Neuronal stem cell (in vitro differentiated cells): ENCODE measurements around the gene GOSR2.

Source experiments
- DNase-seq: peaks from one replicate; pipeline ENCODE4 v3.0.0-alpha.2; 2013; ENCODE audit warnings: low spot score
- H2AFZ ChIP-seq: one replicate; pipeline ENCODE4 v1.6.1; 2013; ENCODE audit warnings: mild to moderate bottlenecking, low read length, inconsistent platforms
- H2AK5ac ChIP-seq: 2 replicates; pipeline ENCODE4 v1.6.1; 2013; ENCODE audit warnings: low read depth, mild to moderate bottlenecking, inconsistent platforms, low read length, moderate library complexity, mixed read lengths
- H2BK120ac ChIP-seq: 2 replicates; pipeline ENCODE4 v1.6.1; 2013; ENCODE audit warnings: low read depth, mild to moderate bottlenecking, inconsistent platforms, low read length, moderate library complexity, mixed read lengths
- H2BK12ac ChIP-seq: one replicate; pipeline ENCODE4 v1.6.1; 2013; ENCODE audit warnings: low read length, inconsistent platforms
- H2BK15ac ChIP-seq: 2 replicates; pipeline ENCODE4 v1.6.1; 2013; ENCODE audit warnings: mild to moderate bottlenecking, low read length, inconsistent platforms, mixed read lengths
- H2BK5ac ChIP-seq: one replicate; pipeline ENCODE4 v1.6.1; 2013; ENCODE audit warnings: inconsistent platforms, mild to moderate bottlenecking, low read length, moderate library complexity
- H3K14ac ChIP-seq: one replicate; pipeline ENCODE4 v1.6.1; 2013; ENCODE audit warnings: low read length, inconsistent platforms
- H3K18ac ChIP-seq: 2 replicates; pipeline ENCODE4 v1.6.1; 2013; ENCODE audit warnings: low read length, inconsistent platforms
- H3K23ac ChIP-seq: 2 replicates; pipeline ENCODE4 v1.6.1; 2013; ENCODE audit warnings: low read depth, mild to moderate bottlenecking, mixed read lengths, low read length, inconsistent platforms; ENCODE audit not compliant: poor library complexity
- H3K27ac ChIP-seq: replicated peaks from 3 replicates; pipeline ENCODE4 v1.5.1; 2013; ENCODE audit warnings: low read length, inconsistent platforms
- H3K27me3 ChIP-seq, 3 experiments: 2 replicates each; pipeline ENCODE4 v1.6.1; 2013; ENCODE audit warnings: low read length in 3 of 3, mild to moderate bottlenecking in 2 of 3, inconsistent platforms in 1 of 3, low read depth in 1 of 3, mixed read lengths in 1 of 3, moderate library complexity in 1 of 3; ENCODE audit not compliant: control insufficient read depth in 3 of 3, insufficient read depth in 3 of 3
- H3K36me3 ChIP-seq, 2 donors: replicated peaks in 1 of 2; 2 replicates each; pipeline ENCODE4 v1.6.1; 2013; ENCODE audit warnings: low read length in 2 of 2; ENCODE audit not compliant: control insufficient read depth in 2 of 2, insufficient read depth in 2 of 2
- H3K4ac ChIP-seq: 2 replicates; pipeline ENCODE4 v1.6.1; 2013; ENCODE audit warnings: inconsistent platforms, mild to moderate bottlenecking, low read length, moderate library complexity
- H3K4me1 ChIP-seq, 2 donors: 1 replicate in 1 of 2; 2 replicates in 1 of 2; pipeline ENCODE4 v1.6.1; 2013; ENCODE audit warnings: low read length in 2 of 2, low read depth in 1 of 2; ENCODE audit not compliant: control insufficient read depth in 2 of 2, insufficient read depth in 1 of 2
- H3K4me2 ChIP-seq: one replicate; pipeline ENCODE4 v1.6.1; 2013; ENCODE audit warnings: mild to moderate bottlenecking, low read length, inconsistent platforms; ENCODE audit not compliant: insufficient read depth, poor library complexity, severe bottlenecking
- H3K4me3 ChIP-seq, 2 donors: 2 replicates each; pipeline ENCODE4 v1.5.1; 2013; ENCODE audit warnings: low read length in 2 of 2, mild to moderate bottlenecking in 2 of 2, inconsistent platforms in 1 of 2, moderate library complexity in 1 of 2
- H3K79me1 ChIP-seq: one replicate; pipeline ENCODE4 v1.6.1; 2013; ENCODE audit warnings: low read depth, mild to moderate bottlenecking, inconsistent platforms, low read length, moderate library complexity
- H3K9ac ChIP-seq: one replicate; pipeline ENCODE4 v1.6.1; 2013; ENCODE audit warnings: mild to moderate bottlenecking, low read depth, low read length, inconsistent platforms; ENCODE audit not compliant: poor library complexity
- H3K9me3 ChIP-seq, 2 donors: replicated peaks in 1 of 2; 2 replicates each; pipeline versions ENCODE3 to v1.6.1; 2013; ENCODE audit warnings: low read length in 2 of 2, mild to moderate bottlenecking in 2 of 2, inconsistent platforms in 1 of 2, low read depth in 1 of 2, mixed read lengths in 1 of 2, moderate library complexity in 1 of 2; ENCODE audit not compliant: control insufficient read depth in 2 of 2, insufficient read depth in 1 of 2
- H4K8ac ChIP-seq: one replicate; pipeline ENCODE4 v1.6.1; 2013; ENCODE audit warnings: low read depth, mild to moderate bottlenecking, inconsistent platforms, low read length, moderate library complexity
- H4K91ac ChIP-seq: one replicate; pipeline ENCODE4 v1.6.1; 2013; ENCODE audit warnings: low read length, low read depth, mild to moderate bottlenecking, inconsistent platforms; ENCODE audit not compliant: poor library complexity
- WGBS, 2 donors: extraction: QIAGEN DNeasy Blood & Tissue Kit; methylation state at CpG; one replicate each; pipeline ENCODE4 v1.1.7; 2013; ENCODE audit warnings: missing lambda C conversion rate in 2 of 2, mixed read lengths in 1 of 2; ENCODE audit not compliant: insufficient read length in 2 of 2, insufficient replicate concordance in 1 of 2; ENCODE audit errors: extremely low coverage in 2 of 2; 5-methylcytosine and 5-hydroxymethylcytosine counted together

Gene GOSR2

DNA sequence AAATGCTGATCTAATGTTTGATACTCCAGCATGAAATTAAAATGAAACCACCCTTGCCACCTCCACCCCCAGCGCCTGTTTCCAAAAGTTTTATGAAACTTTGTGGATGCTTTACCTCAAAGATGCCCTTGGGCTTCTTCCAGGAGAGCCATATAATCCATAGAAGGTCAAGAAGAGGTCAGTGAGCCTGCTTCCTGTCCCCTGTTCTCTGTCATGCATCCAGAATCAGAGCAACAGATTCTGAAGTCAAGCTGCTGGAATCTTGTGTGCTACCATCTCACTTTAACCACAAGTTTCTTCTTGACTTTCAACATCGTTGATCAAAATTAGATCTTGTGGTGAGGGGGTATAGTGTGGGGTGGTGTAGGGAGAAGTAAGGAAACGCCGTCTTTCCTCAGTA, 8.6 kb downstream of the GOSR2 start:
- no peak overlapping the region for H3K9ac ChIP-seq
- no peak overlapping the region for H3K23ac ChIP-seq
- no peak overlapping the region for H3K4me2 ChIP-seq
- no peak overlapping the region for H2BK15ac ChIP-seq
- H2BK5ac ChIP-seq: no peak overlapping the region
- H3K27me3 ChIP-seq: no peaks in the 10 kb centered on the region
- H3K36me3 ChIP-seq: peaks cover 41 to 77% of the 10 kb centered on the region in 2 donors
- no peaks in the 10 kb centered on the region for H3K9me3 ChIP-seq
- H3K27ac ChIP-seq: no peak overlapping the region
- DNase-seq: no peak
- no peak overlapping the region for H4K91ac ChIP-seq
- WGBS, 2 donors: no CpG with 5 or more reads among the region's 4 CpGs
- H4K8ac ChIP-seq: no peak overlapping the region
- no peak overlapping the region for H2BK120ac ChIP-seq
- no peak overlapping the region for H3K14ac ChIP-seq
- H3K4ac ChIP-seq: no peak overlapping the region
- peaks cover 8 to 13% of the 10 kb centered on the region in 2 donors for H3K4me1 ChIP-seq
- no peak overlapping the region for H3K18ac ChIP-seq
- H2AFZ ChIP-seq: no peak overlapping the region
- H3K4me3 ChIP-seq: no peak overlapping the region
- H3K79me1 ChIP-seq: no peaks in the 10 kb centered on the region
- no peak overlapping the region for H2AK5ac ChIP-seq
- H2BK12ac ChIP-seq: no peak overlapping the region

DNA sequence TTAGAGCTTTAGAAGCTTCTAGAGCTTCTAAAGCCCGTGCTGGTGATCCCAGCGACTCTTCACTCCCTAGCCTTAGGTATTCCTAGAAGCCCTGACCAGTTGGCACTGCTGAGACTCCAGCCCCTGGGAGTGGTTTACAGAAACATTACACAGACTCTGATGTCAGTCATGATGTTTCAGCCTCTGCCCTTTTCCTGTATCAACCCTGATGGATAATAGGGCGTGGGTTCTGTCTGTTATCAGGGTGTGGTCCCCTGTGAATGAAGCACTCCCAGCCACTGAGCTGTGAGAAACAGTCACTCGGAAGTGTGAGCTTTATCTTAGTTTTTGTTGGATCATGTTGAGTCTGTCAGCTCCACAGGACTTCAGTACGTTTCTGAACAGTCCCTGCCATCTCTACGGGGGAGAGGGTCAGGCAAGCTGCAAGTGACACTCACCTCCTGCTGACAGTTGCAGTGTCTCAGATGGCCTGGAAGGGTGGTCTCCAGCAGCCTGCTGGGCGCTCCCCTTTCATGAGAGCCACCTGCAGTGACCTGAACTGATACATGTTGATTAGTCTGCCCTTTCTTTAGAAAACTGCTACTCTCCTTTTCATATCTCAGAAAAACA, 12.8 kb downstream of the GOSR2 start:
- Histone ChIP-seq H3K4ac (no peak overlapping the region), H2BK12ac (no peak overlapping the region), H2AK5ac (no peak overlapping the region), H3K23ac (no peak overlapping the region), H3K18ac (no peak overlapping the region), H3K9me3 (no peaks in the 10 kb centered on the region), H3K79me1 (no peaks in the 10 kb centered on the region), H3K4me2 (no peak overlapping the region), H3K4me3 (no peak overlapping the region), H3K27ac (no peak overlapping the region), H3K14ac (no peak overlapping the region), H4K8ac (no peak overlapping the region), H2BK5ac (no peak overlapping the region), H3K9ac (no peak overlapping the region), H2BK15ac (no peak overlapping the region), H2BK120ac (no peak overlapping the region), H2AFZ (no peak overlapping the region), H3K4me1 (peaks cover 0 to 3% of the 10 kb centered on the region in 2 donors), H3K27me3 (no peaks in the 10 kb centered on the region), H4K91ac (no peak overlapping the region), H3K36me3 (peaks cover 54 to 100% of the 10 kb centered on the region in 2 donors)
- DNase-seq: no peak
- WGBS, 2 donors: no CpG with 5 or more reads among the region's 7 CpGs

DNA sequence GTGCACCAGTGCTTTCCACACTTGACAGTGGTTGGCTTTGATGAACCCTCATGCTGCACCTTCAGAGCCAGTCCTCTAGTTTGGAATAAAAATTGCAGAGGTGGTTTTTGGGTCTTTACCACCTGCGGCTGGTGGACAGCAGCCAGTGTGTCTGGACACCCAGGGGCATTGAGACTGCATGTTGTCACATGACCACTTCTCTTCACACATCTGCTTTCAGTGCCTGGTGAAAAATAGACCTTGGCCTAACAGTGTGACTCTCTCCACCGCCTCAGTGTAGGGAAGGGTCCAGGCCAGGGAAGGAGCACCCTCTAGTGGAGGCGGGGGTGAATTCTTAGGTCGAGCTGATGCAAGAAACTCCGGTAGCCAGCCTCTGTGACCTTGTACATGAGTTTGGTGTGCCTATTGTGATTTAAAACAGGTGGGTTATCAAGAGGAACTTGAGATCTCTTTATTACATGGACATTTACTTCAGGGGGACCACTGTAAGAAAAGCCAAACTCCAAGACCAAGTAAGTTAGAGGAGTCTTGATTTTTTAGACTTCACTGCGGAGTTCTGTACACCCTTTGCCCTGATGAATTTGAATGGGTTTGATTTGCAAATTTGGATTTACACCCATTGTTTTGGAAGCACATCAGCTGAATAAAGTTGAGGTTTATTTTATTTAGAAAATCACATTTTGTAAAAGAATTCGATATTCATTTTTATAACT, 17.9 kb downstream of the GOSR2 start:
- H3K36me3 ChIP-seq: peaks cover 20 to 55% of the 10 kb centered on the region in 2 donors
- H3K4me1 ChIP-seq: peaks cover 13 to 19% of the 10 kb centered on the region in 2 donors
- H3K9ac ChIP-seq: no peak overlapping the region

DNA sequence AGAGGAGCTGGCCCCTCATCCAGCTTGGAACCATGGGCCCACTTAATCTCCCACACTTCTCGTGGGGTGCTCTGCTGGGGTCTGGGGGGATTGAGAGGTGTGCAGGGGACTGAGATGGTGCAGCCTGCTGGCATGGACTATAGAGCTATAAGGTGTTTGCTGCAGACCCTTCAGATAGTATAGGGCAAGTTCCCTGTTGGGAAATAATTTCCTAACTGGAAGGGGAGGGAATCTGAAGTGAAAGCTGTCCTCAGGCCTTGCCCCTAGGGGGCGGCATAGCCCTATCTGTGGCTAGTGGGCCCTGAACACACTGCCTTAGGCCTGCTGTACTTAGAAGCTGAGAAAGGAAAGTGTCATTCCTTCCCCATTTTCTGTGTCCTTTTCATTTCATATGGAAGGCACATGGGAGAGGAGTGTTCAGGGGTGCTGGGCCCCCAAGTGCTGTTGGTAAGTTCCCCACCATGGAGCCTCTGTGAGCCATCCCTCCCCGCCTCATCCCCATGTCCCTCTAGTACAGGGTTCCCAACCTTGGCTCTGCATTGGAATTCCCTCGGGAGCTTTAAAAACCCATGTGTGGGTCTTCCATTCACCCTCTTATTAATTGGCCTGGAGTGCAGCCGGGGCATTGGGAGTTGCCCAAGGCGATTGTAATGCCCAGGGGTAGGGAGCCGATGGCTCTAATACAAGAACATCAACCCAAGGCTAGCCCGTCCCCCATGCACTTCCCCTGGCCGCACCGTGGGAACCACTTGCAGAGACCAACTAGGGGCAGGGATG, 19.7 kb downstream of the GOSR2 start:
- H3K27me3 ChIP-seq: no peaks in the 10 kb centered on the region
- peak overlapping the region; percentile 9 for H3K18ac ChIP-seq
- H3K79me1 ChIP-seq: no peaks in the 10 kb centered on the region
- H3K9ac ChIP-seq: no peak overlapping the region
- H3K23ac ChIP-seq: peak overlapping the region; percentile 19
- H3K14ac ChIP-seq: no peak overlapping the region
- H4K91ac ChIP-seq: no peak overlapping the region
- peak overlapping the region; percentile 14 for H2BK12ac ChIP-seq
- DNase-seq: peak; percentile 63
- peaks cover 14 to 37% of the 10 kb centered on the region in 2 donors for H3K36me3 ChIP-seq
- H3K4me1 ChIP-seq: peaks cover 14 to 20% of the 10 kb centered on the region in 2 donors
- no peak overlapping the region for H2AFZ ChIP-seq
- H2AK5ac ChIP-seq: peak overlapping the region; percentile 16
- no peak overlapping the region for H3K27ac ChIP-seq
- H2BK120ac ChIP-seq: no peak overlapping the region
- WGBS, 2 donors: no CpG with 5 or more reads among the region's 10 CpGs
- H3K9me3 ChIP-seq: no peaks in the 10 kb centered on the region
- no peak overlapping the region for H3K4me3 ChIP-seq
- H3K4me2 ChIP-seq: no peak overlapping the region
- no peak overlapping the region for H3K4ac ChIP-seq
- no peak overlapping the region for H4K8ac ChIP-seq
- no peak overlapping the region for H2BK5ac ChIP-seq
- no peak overlapping the region for H2BK15ac ChIP-seq

More for the DNA sequence above, 17.9 kb downstream of the GOSR2 start:
- Histone ChIP-seq H3K14ac (no peak overlapping the region), H3K79me1 (no peaks in the 10 kb centered on the region), H3K18ac (no peak overlapping the region), H2BK120ac (no peak overlapping the region), H4K8ac (no peak overlapping the region), H2BK12ac (no peak overlapping the region), H4K91ac (no peak overlapping the region), H2BK5ac (no peak overlapping the region), H3K4me2 (no peak overlapping the region), H3K4me3 (no peak overlapping the region), H3K9me3 (no peaks in the 10 kb centered on the region), H3K27me3 (no peaks in the 10 kb centered on the region), H2AK5ac (no peak overlapping the region), H3K27ac (no peak overlapping the region), H3K23ac (no peak overlapping the region), H2AFZ (no peak overlapping the region), H2BK15ac (no peak overlapping the region), H3K4ac (no peak overlapping the region)
- WGBS, 2 donors: no CpG with 5 or more reads among the region's 7 CpGs
- DNase-seq: peak; percentile 57
